NCI-H748 treated with DMSO at 0.1 percent for 48 hours (cell line): ENCODE data around the gene HSPB9.
"Not testable (repeated sequence)": the region's sequence is repeated elsewhere in the genome, so short reads cannot be mapped to it uniquely, and the experiment has no call there.

Source experiments
- DNase-seq: peaks from one replicate; lab custom pipeline; 2025; lab: John Stamatoyannopoulos, UW

The HSPB9 gene

GRCh38 chr17:42120161-42120769 lies 2.3 kb upstream of the HSPB9 start:
- no peak for DNase-seq

DNA sequence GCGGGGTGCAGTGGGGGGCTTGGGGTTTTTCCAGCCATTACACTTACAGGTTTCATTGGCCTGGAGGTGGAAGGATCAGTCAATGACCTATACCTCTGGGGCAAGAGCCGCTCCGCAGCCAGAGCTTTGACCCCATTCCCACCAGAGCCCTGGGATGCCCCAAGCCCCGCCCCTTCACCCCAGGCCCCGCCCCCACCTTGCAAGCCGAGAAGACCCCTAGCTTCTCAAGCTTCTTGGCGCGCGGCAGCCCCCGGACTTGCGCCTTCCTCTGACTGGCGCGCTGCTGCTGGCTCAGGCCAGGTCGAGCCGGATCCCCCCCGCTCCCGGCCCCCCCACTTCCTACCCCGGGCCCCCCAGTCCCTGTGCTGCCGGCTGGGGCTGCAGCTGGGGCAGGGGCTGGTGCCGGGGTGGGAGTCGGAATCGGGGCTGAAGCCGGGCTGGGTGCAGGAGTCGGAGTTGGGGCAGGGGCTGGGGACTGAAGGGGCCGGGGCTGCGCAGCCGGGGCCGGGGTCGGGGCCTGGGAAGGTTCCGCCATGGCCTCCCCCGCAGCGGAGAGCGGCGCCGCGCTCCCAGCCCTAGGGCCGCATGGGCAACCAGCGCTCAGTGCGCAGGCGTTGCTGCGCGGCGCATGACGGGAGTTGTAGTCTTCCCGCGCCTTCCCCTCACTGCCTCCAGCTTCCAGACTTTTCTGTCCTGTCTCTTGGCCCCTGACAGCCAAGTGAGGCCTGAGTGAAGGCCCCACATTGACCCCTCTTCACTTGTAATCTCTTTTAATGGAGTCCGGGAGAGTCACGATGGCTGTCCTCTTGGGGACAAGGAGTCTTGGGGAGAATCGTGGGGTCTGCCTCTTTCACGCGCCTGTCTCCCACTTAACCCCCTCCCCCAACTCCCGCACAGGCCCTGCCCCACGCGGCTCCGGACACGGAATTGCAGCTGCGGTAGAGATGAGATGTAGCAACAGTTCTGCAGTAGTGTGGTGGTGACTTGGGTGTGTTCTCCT lies 1.5 kb upstream of the HSPB9 start, which contains the start of gene KAT2A:
Gene KAT2A (minus strand): TSS at position 598 of the 1,000 bp plus-strand sequence. CDS start 63 bp downstream, at position 535.
- DNase-seq, result peak; percentile 25

DNA sequence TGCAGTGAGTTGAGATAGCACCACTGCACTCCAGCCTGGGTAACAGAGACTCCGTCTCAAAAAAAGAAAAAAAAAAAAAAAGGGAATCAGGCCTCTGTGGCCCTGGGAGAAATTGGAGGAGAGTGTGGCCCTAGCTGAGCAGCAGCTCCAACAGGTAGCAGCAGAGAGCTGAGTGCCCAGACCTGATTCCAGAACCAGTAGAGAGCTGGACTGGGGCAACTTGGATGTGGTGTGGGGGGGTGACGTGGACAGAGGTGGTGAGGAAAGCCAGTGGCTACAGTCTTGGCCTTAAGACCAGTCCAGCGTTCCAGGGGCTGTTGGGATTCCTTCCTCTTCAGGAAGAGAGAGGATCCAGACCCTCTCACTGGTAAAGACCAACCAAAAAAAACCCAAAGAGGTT lies 1.7 kb downstream of the HSPB9 start:
- no peak for DNase-seq

GRCh38 chr17:42125565-42125964 lies 3.0 kb downstream of the HSPB9 start:
- no peak for DNase-seq

- no peak for DNase-seq
Measured at GRCh38 chr17:42126836-42127235, 4.2 kb downstream of the HSPB9 start.

DNA sequence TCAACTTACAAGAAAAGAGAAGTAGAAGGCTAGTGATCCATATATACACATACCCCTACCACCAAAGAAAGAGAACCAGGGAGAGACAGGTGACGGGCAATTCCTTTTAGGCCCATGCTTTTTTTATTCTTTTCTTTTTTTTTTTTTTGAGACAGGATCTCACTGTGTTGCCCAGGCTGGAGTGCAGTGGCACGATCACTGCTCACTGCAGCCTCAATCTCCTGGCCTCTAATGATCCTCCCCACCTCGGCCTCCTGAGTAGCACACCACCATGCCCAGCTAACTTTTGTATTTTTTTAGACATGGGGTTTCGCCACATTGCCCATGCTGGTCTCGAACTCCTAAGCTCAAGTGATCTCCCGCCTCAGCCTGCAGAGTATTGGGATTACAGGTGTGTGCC lies 4.8 kb downstream of the HSPB9 start:
- no peak for DNase-seq

DNA sequence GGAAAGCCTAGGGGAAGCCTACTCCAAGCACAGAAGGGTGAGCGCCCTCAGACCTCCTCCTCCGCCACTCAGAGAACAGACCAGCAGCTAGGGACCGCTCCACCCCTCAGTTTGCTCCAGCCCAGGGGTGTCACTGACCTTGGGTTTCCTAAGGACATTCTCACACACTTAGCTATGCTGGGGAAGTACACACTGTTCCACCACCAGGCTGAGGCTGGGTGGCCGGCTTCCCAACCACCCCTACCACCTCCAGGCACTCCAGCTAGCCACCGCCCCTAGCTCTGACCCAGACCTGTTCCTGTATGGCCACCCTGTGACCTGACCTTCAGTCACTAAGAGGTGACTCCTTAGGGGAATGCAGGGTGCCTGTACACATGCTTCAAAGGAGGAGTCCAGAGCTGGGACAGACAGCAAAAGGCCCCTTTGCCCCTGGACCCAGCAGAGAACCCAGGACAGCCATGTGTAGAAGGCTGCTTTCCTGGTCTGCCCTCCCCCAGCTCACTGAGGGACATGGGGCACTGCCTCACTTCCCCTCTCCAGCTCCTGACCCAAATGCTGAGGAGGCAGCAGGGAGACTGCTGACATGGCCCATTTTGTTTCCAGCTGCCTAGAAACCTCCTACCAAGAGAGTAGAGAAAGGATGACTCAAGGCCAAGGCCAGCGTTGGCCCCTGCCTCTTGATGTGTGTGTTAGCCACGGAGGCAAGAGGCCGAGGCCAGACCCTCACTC lies 6.7 kb downstream of the HSPB9 start:
- DNase-seq, result no peak

DNA sequence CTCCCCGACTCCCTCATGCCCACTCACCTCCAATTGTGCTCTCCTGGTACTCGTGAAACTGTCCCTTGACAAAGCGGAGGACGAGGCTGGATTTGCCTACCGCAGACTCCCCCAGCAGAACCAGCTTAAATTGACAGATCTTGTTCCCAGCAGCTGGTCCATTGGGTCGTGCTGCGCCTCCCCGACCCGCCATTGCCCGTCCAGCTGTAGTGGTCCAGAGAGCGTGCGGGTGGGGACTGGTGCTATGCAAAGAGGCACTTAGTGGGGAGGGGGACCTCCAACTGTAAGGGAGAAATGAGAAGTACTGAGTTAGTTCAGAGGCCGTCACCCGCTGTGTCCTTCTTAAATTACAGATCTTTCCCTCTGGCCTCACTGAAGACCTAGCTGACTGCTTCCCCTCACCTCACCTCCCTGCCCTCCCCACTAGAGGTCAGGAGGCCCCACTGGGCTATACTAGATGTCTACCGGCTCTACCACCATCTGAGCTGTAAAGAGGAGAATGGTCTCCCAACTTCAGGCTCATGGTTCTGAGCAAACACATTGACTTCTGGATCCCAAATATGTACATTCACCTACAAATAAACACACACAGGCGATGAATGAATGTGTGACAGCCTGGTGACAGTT lies 7.8 kb downstream of the HSPB9 start:
- DNase-seq, result no peak

DNA sequence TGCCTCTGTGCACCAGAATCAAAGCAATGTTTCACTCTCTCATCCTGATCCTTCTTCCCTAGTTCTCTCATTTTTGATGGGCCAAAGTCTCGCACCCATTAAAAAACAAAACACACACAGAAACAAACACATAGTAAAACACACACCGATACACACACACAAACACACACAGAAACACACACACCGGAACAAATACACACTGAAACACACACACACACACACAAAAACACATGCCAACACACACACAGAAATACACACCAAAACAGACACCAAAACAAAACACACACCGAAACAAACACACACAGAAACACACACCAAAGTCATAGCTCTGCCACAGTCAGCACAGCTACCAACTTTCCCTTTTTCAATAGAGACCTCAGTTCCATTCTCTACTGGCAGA lies 8.6 kb downstream of the HSPB9 start:
- DNase-seq, result no peak

GRCh38 chr17:42131981-42132432 lies 9.4 kb downstream of the HSPB9 start:
- DNase-seq, result no peak

GRCh38 chr17:42132941-42133340 lies 10.3 kb downstream of the HSPB9 start:
- no peak for DNase-seq

DNA sequence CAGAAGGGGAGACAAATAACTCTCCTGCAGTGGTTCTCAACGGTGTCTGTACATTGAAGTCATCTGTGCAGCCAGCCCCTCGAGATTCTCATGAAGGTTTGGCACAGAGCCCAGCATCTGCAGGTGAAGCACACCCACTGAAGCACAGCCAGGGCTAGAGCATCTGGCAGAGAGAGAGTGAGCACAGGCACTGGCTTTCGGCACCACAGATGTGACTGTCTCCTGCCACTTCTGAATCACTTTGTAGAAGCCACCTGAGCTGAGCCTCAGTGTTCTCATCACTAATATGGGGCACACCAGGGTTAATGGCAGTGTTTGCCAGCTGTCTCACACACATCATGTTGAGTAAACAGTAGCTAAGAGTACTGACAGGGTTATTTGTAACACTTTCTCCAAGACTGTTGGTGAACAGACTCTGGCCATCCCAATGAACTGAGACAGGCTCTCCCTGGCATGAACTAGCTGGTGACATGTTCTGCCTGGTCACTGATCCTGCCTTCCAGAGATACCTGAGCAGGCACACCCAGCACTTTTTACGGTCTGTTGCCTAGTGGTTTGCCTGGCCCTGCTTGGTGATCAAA lies 10.9 kb downstream of the HSPB9 start:
- DNase-seq, result no peak

- no peak for DNase-seq
Measured at GRCh38 chr17:42135151-42135550, 12.5 kb downstream of the HSPB9 start.

DNA sequence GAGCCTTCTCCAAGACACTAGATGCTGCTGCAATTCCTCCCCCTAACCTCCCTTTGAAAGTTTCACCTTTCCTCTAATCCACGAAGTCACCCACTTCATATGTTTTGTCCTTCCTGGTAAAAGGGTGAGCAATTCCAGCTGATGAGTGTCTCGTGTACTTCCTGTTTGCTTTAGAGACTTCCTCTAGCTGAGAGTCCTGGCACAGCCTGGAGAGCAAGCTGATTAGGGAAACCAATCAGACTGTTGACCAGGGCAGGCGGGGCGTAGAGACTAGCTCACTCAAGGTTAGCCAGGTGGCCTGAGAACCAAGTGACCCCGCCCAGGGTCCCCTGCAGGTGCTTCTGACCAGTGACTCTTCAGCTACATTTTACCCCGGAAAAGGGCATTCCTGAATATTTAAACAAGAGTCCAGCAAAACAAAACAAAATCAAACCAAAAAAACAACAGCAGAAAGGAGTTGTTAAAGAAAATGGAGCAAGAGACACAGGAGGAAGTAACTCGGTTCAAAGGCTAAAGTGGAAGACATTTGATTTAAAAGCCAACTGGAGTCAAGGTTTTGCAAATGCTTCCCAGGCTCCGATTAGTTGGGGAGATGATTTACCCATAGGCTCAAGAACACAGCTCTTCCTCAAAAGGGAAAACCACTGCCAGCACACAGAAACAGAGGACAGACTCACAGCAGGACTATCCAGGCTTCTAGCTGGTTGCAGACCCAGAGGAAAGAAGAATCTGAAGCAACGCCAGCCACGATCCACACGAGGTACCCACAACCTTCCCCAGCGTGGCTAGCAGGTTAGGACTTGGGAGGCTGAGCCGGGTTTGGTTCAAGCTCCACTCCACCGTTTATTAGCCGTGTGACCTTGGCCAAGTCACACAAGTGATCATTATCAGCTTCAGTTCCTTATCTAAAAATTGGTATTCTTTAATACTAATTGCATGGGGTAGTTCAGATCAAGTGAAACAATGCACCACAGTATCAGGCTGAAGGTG lies 13.4 kb downstream of the HSPB9 start:
- DNase-seq, result peak; percentile 21

- no peak for DNase-seq
Measured at GRCh38 chr17:42136654-42137051, 14.0 kb downstream of the HSPB9 start.

DNA sequence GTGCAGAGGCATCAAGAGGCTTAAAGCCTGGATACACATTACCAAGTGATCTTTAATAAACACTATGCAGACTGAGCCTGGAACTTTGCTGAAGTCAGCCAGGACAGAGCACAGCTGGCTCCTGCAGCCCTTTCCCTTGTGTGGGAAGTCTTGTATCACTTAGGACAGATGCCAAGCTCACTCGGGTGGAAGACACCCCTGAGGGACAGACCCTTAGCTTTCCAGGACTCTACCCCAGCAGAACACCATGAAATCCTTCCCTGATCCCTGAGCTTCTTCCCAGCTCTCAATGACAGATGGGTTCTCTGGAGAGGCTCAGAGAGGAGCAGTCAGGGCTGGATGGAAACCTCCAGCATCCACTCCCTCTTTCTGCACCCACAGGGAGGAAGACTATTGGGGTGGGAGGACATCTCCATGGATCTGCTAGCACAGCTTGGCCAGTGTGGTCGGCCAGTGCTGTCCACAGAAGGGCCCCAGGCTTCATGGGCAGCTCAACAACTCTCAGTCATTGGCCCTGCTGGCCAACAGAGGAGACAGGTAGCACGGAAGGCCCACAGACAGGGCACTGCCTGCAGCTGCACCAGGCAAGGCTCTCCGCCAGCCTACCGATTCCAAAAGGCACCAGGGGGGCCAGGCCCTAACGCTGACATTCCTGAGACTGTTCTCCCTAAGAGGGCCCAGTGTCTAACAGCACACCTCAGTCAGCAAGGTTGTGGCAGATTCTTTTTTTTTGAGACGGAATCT lies 16.3 kb downstream of the HSPB9 start:
- no peak for DNase-seq

GRCh38 chr17:42140690-42141089 lies 18.1 kb downstream of the HSPB9 start:
- not testable (repeated sequence) for DNase-seq

- no peak for DNase-seq
Measured at GRCh38 chr17:42141382-42141781, 18.8 kb downstream of the HSPB9 start.

DNA sequence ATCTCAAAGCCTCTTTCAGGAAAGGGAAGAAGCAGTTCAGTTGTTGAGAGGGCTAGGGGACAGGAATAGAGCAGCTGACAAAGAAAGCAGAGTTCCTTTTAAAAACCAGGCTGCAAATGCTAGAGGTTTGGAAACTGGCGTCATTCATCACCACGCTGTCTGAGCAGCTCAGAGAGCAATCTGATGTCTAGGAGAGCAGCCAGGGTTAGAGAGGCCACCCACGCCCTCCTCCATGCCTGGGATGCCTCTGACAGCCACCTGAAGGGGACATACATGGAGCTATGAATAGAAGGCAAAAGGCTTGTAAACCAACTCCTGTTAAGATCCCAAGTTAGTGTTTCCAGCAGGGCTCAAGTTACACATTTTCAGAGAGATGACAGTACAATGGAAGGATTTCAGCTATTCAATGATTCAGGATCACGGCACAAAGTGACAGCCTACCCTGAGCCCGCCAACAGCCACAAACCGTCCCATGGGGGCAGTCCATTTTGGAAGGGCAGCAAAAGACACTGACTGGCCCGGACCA lies 19.8 kb downstream of the HSPB9 start:
- DNase-seq, result no peak
